GM19395 (cell line): ENCODE measurements around the gene TMEM151B.

ENCODE experiments used
- ATAC-seq: cut with Tn5 transposase; IDR thresholded peaks from one replicate; pipeline ENCODE4 v1.9.1; 2021; ENCODE audit warnings: mild to moderate bottlenecking, moderate library complexity; ENCODE audit not compliant: unreplicated experiment

Gene TMEM151B

GRCh38 chr6:44356487-44356886, 86.2 kb downstream of the TMEM151B start:
- ATAC-seq, result no peak
